ENCODE measurements around the gene TYW1B.
"Not testable (repeated sequence)": the region's sequence is repeated elsewhere in the genome, so short reads cannot be mapped to it uniquely, and the experiment has no call there.

GRCh38 chr7:72676880-72677279, 151.1 kb downstream of the TYW1B start:
- TF ChIP-seq EP300, CTCF (IDR thresholded peaks at IDR 0.05): not testable (repeated sequence)
